K562 (cell line): ENCODE measurements around the gene GAB2. TPM values are rescaled to one million over a fixed set of nuclear protein-coding genes. Genes with fewer than 3 reads are reported as not detected.

ENCODE experiments used
- DPF2 ChIP-seq: fragments of 450-650 bp; IDR thresholded peaks from 2 replicates; pipeline ENCODE4 v1.6.1; 2016
- ELF1 ChIP-seq: fragments of 200-800 bp; sonication (Bioruptor generic); IDR thresholded peaks from 2 replicates; pipeline ENCODE4 v1.6.1; 2016; ENCODE audit warnings: missing genetic modification characterization, missing compliant biosample characterization
- HDAC3 ChIP-seq: fragments of 450-650 bp; IDR thresholded peaks from 2 replicates; pipeline ENCODE4 v1.6.1; 2018; ENCODE audit warnings: borderline replicate concordance, mild to moderate bottlenecking, moderate library complexity; ENCODE audit not compliant: partially characterized antibody
- MTA1 ChIP-seq: fragments of 450-650 bp; IDR thresholded peaks from 2 replicates; pipeline ENCODE4 v1.6.1; 2017; ENCODE audit warnings: borderline replicate concordance
- PHF8 ChIP-seq: fragments of 200-600 bp; sonication (generic); IDR thresholded peaks from 2 replicates; pipeline ENCODE4 v1.6.1; 2012; ENCODE audit warnings: mixed run types, mild to moderate bottlenecking, inconsistent platforms, low read length, moderate library complexity, borderline replicate concordance
- POU5F1 ChIP-seq: fragments of 150-350 bp; IDR thresholded peaks from 2 replicates; pipeline ENCODE4 v1.6.1; 2014; ENCODE audit warnings: borderline replicate concordance, low read length, low read depth, mild to moderate bottlenecking; ENCODE audit not compliant: partially characterized antibody
- PRMT5 ChIP-seq: sonication (generic); formaldehyde crosslinking; IDR thresholded peaks from 2 replicates; pipeline ENCODE4 v1.5.0; 2020; ENCODE audit warnings: missing genetic modification reagents
- RBM25 ChIP-seq: fragments of 200-400 bp; formaldehyde crosslinking; IDR thresholded peaks from 2 replicates; pipeline ENCODE4 v1.6.1; 2018; ENCODE audit warnings: low read length, low read depth, moderate library complexity; ENCODE audit not compliant: severe bottlenecking
- RBM34 ChIP-seq: fragments of 200-400 bp; formaldehyde crosslinking; IDR thresholded peaks from 2 replicates; pipeline ENCODE4 v1.6.1; 2018; ENCODE audit warnings: low read length, borderline replicate concordance; ENCODE audit not compliant: insufficient read depth
- STAT5A ChIP-seq: IDR thresholded peaks from 2 replicates; pipeline ENCODE4 v1.6.1; 2012; ENCODE audit warnings: low read length, inconsistent platforms, borderline replicate concordance
- TGIF2 ChIP-seq: sonication (generic); formaldehyde crosslinking; IDR thresholded peaks from 2 replicates; pipeline ENCODE4 v1.8.1; 2022; ENCODE audit warnings: mild to moderate bottlenecking, missing genetic modification reagents, moderate library complexity
- TOE1 ChIP-seq, 2 experiments: fragments of 450-650 bp in 1 of 2; sonication (generic) in 1 of 2; formaldehyde crosslinking in 1 of 2; IDR thresholded peaks; 2 replicates each; pipeline versions ENCODE4 v1.7.1 to v1.8.0; 2016 to 2022; ENCODE audit warnings: borderline replicate concordance in 2 of 2, mild to moderate bottlenecking in 2 of 2, antibody characterized with exemption in 1 of 2, inconsistent platforms in 1 of 2, low read depth in 1 of 2, missing genetic modification reagents in 1 of 2, moderate library complexity in 1 of 2
- ZNF217 ChIP-seq: sonication (generic); formaldehyde crosslinking; IDR thresholded peaks from 2 replicates; pipeline ENCODE4 v1.8.0; 2022; ENCODE audit warnings: mild to moderate bottlenecking, missing genetic modification reagents
- ZNF23 ChIP-seq: fragments of 250-450 bp; sonication (Bioruptor Pico); IDR thresholded peaks from 2 replicates; pipeline ENCODE4 v1.4.0; 2020; ENCODE audit warnings: mild to moderate bottlenecking
- ZNF324 ChIP-seq: fragments of 250-450 bp; sonication (Bioruptor Pico); IDR thresholded peaks from 2 replicates; pipeline ENCODE4 v1.4.0; 2020; ENCODE audit warnings: mild to moderate bottlenecking
- ZNF778 ChIP-seq: fragments of 450-650 bp; formaldehyde crosslinking; IDR thresholded peaks from 2 replicates; pipeline ENCODE4 v1.4.0; 2020; ENCODE audit warnings: mild to moderate bottlenecking, moderate library complexity
- polyA plus RNA-seq, 8 experiments: library from polyadenylated mRNA; depleted of rRNA in 4 of 8; stranded (reverse) in 5 of 8; unstranded in 3 of 8; fragments of >200 nt; fragmentation: Nextera tagmentation in 2 of 8; fragmentation: Illumina TruSeq in 1 of 8; extraction: Ambion mirVana in 2 of 8; extraction: Trizol in 1 of 8; gene quantifications; 2 replicates each; pipeline versions ENCODE4 v1.2.1 to v1.2.3, GENCODE V29; 2011 to 2014; ENCODE audit warnings: inconsistent platforms in 1 of 8, missing spikeins in 1 of 8
- total RNA-seq, 7 experiments: library from RNA; depleted of rRNA in 6 of 7; stranded (reverse); fragments of >200 nt in 6 of 7; fragmentation: Illumina TruSeq in 2 of 7; extraction: Trizol in 2 of 7; gene quantifications; 2 replicates each; pipeline versions ENCODE4 v1.2.1 to v1.2.3, GENCODE V29; 2011 to 2021; ENCODE audit warnings: low replicate concordance in 1 of 7
- TF ChIP-seq, protein P1 (sequence below), 2 experiments: fragments of 450-650 bp; IDR thresholded peaks; 2 replicates each; pipeline ENCODE4 v1.6.1; 2016; ENCODE audit warnings: mild to moderate bottlenecking in 2 of 2, borderline replicate concordance in 1 of 2, low read depth in 1 of 2, moderate library complexity in 1 of 2
- TF ChIP-seq, protein P2 (sequence below): sonication (generic); formaldehyde crosslinking; IDR thresholded peaks from 2 replicates; pipeline ENCODE4 v1.8.0; 2022; ENCODE audit warnings: mild to moderate bottlenecking, missing genetic modification reagents
- TF ChIP-seq, protein P3 (sequence below): fragments of 250-450 bp; sonication (Bioruptor Pico); IDR thresholded peaks from 2 replicates; pipeline ENCODE4 v1.5.0; 2021

The GAB2 gene
- total and polyA plus RNA-seq, 9 of the 15 experiments (the other 6 are each of a cell fraction or from before 2014, with no cell fraction given) = 2.3 to 35.2 (median 16.1) TPM

DNA sequence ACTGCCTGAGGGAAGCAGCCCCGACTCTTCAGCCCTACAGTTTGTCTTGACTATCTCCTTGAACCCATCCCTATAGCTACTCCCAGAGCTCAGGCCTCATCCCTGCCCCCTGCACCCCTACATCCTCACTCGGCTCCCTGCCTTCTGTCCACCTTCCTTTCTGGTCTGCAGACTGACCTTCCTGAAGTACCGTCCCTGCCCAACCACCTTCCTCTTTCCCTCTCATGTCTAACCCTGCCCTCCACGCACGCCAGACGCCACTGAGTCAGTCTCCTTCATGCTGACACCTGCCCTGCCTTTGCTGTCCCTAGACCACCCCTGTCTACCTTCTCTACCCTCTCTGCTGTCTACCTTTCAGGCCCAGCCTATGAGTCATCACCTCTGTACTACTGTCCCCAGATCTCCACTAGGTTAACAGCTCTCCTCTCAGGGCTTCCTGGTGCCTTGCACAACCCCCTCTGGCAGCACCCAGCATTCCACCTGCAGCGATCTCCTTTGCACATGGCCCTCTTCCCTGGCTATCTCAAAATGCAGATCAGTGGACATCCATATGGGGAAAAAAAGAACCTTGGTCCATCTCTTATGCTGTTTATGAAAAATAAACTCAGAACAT lies 238.1 kb downstream of the GAB2 start (continued):
- TF ChIP-seq, protein P1, sequence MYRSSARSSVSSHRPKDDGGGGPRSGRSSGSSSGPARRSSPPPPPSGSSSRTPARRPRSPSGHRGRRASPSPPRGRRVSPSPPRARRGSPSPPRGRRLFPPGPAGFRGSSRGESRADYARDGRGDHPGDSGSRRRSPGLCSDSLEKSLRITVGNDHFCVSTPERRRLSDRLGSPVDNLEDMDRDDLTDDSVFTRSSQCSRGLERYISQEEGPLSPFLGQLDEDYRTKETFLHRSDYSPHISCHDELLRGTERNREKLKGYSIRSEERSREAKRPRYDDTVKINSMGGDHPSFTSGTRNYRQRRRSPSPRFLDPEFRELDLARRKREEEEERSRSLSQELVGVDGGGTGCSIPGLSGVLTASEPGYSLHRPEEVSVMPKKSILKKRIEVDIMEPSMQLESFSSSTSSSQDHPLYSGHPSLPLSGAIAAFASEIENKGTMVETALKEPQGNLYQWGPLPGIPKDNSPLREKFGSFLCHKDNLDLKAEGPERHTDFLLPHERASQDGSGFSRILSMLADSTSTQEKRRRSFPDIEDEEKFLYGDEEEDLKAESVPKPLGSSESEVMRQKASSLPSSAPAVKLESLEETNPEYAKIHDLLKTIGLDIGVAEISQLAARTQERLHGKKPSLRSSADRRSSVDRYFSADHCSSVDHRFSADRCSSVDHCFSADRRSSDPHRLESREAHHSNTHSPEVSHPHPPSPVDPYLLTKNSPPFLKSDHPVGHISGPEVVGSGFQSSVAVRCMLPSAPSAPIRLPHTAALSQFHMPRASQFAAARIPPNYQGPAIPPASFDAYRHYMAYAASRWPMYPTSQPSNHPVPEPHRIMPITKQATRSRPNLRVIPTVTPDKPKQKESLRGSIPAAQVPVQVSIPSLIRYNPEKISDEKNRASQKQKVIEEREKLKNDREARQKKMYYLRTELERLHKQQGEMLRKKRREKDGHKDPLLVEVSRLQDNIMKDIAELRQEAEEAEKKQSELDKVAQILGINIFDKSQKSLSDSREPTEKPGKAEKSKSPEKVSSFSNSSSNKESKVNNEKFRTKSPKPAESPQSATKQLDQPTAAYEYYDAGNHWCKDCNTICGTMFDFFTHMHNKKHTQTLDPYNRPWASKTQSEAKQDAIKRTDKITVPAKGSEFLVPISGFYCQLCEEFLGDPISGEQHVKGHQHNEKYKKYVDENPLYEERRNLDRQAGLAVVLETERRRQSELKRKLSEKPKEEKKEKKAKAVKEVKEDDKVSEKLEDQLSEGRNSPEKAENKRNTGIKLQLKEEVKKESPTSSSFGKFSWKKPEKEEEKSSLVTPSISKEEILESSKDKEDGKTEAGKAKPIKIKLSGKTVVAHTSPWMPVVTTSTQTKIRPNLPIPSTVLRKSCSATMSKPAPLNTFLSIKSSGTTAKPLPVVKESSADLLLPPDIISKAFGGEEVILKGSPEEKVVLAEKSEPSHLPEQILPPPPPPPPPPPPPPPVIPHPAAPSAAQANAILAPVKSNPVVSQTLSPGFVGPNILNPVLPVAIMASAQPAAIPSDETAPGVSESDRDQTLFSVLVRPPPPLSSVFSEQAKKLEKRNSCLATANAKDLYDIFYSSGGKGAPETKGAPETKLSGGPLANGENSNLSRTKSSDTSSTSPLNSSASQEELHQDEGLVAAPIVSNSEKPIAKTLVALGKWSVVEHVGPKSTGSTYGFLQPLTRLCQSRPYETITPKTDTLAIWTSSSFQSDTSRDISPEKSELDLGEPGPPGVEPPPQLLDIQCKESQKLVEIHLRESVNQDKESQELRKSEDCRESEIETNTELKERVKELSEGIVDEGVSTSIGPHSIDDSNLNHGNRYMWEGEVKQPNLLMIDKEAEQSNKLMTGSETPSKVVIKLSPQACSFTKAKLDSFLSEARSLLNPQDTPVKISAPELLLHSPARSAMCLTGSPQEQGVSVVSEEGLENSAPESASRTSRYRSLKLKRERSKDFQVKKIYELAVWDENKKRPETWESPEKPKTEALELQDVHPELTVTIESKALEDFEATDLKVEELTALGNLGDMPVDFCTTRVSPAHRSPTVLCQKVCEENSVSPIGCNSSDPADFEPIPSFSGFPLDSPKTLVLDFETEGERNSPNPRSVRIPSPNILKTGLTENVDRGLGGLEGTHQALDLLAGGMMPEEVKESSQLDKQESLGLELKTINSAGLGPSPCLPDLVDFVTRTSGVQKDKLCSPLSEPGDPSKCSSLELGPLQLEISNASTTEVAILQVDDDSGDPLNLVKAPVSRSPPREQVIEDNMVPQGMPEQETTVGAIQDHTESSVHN (IDR thresholded peaks at IDR 0.05; ENCODE audit: borderline replicate concordance in 1 of 2, low read depth in 1 of 2) = no peak
- TF ChIP-seq DPF2 = 0 out of 2 replicates have a peak, but pooled peaks have one; percentile 25
- TF ChIP-seq PRMT5 = no peak
- TF ChIP-seq MTA1 = no peak
- TF ChIP-seq ZNF217 (CRISPR knock-in tag) = no peak
- TF ChIP-seq TGIF2 = no peak
- TF ChIP-seq RBM34 = no peak
- TF ChIP-seq POU5F1 = no peak
- TF ChIP-seq ZNF324 = no peak
- TF ChIP-seq STAT5A = no peak
- no peak for TF ChIP-seq ELF1 (tag)
- TF ChIP-seq HDAC3 = no peak
- TF ChIP-seq PHF8 = no peak
- TF ChIP-seq ZNF23 (CRISPR knock-in tag) = no peak
- TF ChIP-seq, protein P2, sequence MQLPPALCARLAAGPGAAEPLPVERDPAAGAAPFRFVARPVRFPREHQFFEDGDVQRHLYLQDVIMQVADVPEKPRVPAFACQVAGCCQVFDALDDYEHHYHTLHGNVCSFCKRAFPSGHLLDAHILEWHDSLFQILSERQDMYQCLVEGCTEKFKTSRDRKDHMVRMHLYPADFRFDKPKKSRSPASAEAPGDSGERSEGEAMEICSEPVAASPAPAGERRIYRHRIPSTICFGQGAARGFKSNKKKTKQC (CRISPR knock-in tag) = no peak
- TF ChIP-seq ZNF778 (CRISPR knock-in tag) = no peak
- no peak for TF ChIP-seq TOE1 (IDR thresholded peaks at IDR 0.05; ENCODE audit: borderline replicate concordance)
- no peak for TF ChIP-seq TOE1 (CRISPR knock-in tag; IDR thresholded peaks at IDR 0.05; ENCODE audit: borderline replicate concordance, low read depth)
- no peak for TF ChIP-seq RBM25
- TF ChIP-seq, protein P3, sequence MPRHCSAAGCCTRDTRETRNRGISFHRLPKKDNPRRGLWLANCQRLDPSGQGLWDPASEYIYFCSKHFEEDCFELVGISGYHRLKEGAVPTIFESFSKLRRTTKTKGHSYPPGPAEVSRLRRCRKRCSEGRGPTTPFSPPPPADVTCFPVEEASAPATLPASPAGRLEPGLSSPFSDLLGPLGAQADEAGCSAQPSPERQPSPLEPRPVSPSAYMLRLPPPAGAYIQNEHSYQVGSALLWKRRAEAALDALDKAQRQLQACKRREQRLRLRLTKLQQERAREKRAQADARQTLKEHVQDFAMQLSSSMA = no peak
